Transverse colon (tissue), 4 donors: ENCODE measurements around the gene CAMSAP1.

Experiments used
- CTCF ChIP-seq, 5 experiments: fragments of 200-600 bp in 3 of 5; fragments of 450-650 bp in 2 of 5; sonication (generic) in 3 of 5; IDR thresholded peaks; 1 replicate in 2 of 5; 2 replicates in 3 of 5; pipeline ENCODE4 v1.5.1; 2016 to 2017; ENCODE audit warnings: antibody characterized with exemption in 5 of 5, inconsistent platforms in 3 of 5, mild to moderate bottlenecking in 2 of 5, moderate library complexity in 1 of 5
- POLR2A ChIP-seq: fragments of 450-650 bp; IDR thresholded peaks from one replicate; pipeline ENCODE4 v1.6.1; 2016; ENCODE audit warnings: antibody characterized with exemption, mild to moderate bottlenecking, moderate library complexity
- POLR2AphosphoS5 ChIP-seq, 3 donors: sonication (generic); formaldehyde crosslinking; IDR thresholded peaks; one replicate each; pipeline ENCODE4 v1.6.1; 2016; ENCODE audit warnings: antibody characterized with exemption in 3 of 3

DNA sequence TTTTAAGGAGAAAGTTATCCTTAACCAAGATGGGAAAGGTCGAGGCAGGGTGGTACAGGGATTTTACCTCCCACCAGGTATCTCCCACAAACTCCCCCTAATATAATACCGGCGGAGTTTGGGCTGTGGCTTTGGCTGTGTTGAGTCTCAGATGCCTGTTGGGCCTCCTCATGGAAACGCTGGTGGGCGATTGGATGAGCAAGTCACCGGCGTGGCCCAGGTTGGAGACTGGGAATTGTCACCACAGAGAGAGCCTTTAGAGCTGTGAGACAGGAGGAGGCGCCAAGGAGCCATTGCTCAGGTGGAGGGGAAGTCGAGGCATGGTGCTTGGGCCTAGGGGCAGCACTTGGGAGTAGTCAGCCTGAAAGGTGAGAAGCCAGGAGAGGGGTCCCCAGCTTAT lies 3.4 kb upstream of the CAMSAP1 start:
- TF ChIP-seq CTCF (IDR thresholded peaks at IDR 0.05) (no peak), POLR2A (no peak), POLR2AphosphoS5 (IDR thresholded peaks at IDR 0.05) (no peak)
